A673 (cell line): Measurements from ENCODE around the gene RPS2. TPM values are rescaled to one million over a fixed set of nuclear protein-coding genes. Genes with fewer than 3 reads are reported as not detected.

Experiments
- BruUV-seq: library from RNA; stranded (reverse); fragments of 400-500 nt; replicated peaks from 2 replicates; lab custom pipeline; 2021; lab: Mats Ljungman, UMichigan
- CTCF ChIA-PET: fragments of 300-600 bp; sonication (Branson Sonifier 250); formaldehyde crosslinking; loops from one replicate; lab custom pipeline; 2022; ENCODE audit warnings: antibody characterized with exemption; lab: Charles Lee
- POLR2A ChIA-PET: fragments of 300-600 bp; sonication (Branson Sonifier 250); formaldehyde crosslinking; loops from one replicate; lab custom pipeline; 2022; ENCODE audit warnings: antibody characterized with exemption; ENCODE audit not compliant: low non-redundant PET; lab: Charles Lee
- DNase-seq: peaks from one replicate; pipeline ENCODE4 v3.0.0-alpha.2; 2015; ENCODE audit warnings: low spot score
- H3K27ac ChIP-seq: fragments of 200-600 bp; sonication (generic); 2 replicates; pipeline ENCODE4 v1.5.1; 2016; ENCODE audit warnings: mixed run types, low read depth, mild to moderate bottlenecking, mixed read lengths, antibody characterized with exemption, low read length; ENCODE audit not compliant: poor library complexity, severe bottlenecking
- H3K27me3 ChIP-seq: fragments of 200-600 bp; sonication (generic); replicated peaks from 2 replicates; pipeline ENCODE4 v1.6.1; 2017; ENCODE audit warnings: mixed run types, low read depth, mild to moderate bottlenecking, mixed read lengths, antibody characterized with exemption, low read length; ENCODE audit not compliant: insufficient read depth, poor library complexity
- H3K36me3 ChIP-seq: fragments of 200-600 bp; sonication (generic); 2 replicates; pipeline ENCODE4 v1.6.1; 2016; ENCODE audit warnings: mixed run types, mild to moderate bottlenecking, mixed read lengths, antibody characterized with exemption, low read length; ENCODE audit not compliant: insufficient read depth, poor library complexity, severe bottlenecking
- H3K4me1 ChIP-seq: fragments of 200-600 bp; sonication (generic); 2 replicates; pipeline ENCODE4 v1.6.1; 2017; ENCODE audit warnings: mixed run types, mild to moderate bottlenecking, mixed read lengths, antibody characterized with exemption, low read length; ENCODE audit not compliant: insufficient read depth, poor library complexity, severe bottlenecking
- H3K4me3 ChIP-seq: fragments of 200-600 bp; sonication (generic); 2 replicates; pipeline ENCODE4 v1.5.1; 2016; ENCODE audit warnings: low read depth, mixed run types, mild to moderate bottlenecking, mixed read lengths, low read length; ENCODE audit not compliant: poor library complexity, severe bottlenecking
- H3K9me3 ChIP-seq: fragments of 200-600 bp; sonication (generic); 2 replicates; pipeline ENCODE4 v1.6.1; 2016; ENCODE audit warnings: mixed run types, low read depth, mild to moderate bottlenecking, mixed read lengths, antibody characterized with exemption, low read length; ENCODE audit not compliant: poor library complexity, severe bottlenecking
- CTCF ChIP-seq: fragments of 300-800, 200-600 bp; sonication (generic); conservative IDR thresholded peaks from 2 replicates; pipeline ENCODE4 v1.5.1; 2017; ENCODE audit warnings: low read depth, mild to moderate bottlenecking, antibody characterized with exemption, low read length, moderate library complexity, mixed read lengths
- EZH2 ChIP-seq: fragments of 200-600 bp; sonication (generic); IDR thresholded peaks from 2 replicates; pipeline ENCODE4 v1.6.1; 2017; ENCODE audit warnings: borderline replicate concordance, low read depth, mild to moderate bottlenecking, mixed read lengths, antibody characterized with exemption, low read length; ENCODE audit not compliant: poor library complexity, severe bottlenecking
- intact Hi-C: fragments of 100-400 bp; cut with micrococcal nuclease; formaldehyde crosslinking; loops from one replicate; pipeline ENCODE4 v1.10.0; 2022; ENCODE audit not compliant: unreplicated experiment
- total RNA-seq: library from RNA; stranded (reverse); gene quantifications from 2 replicates; pipeline ENCODE4 v1.2.3, GENCODE V29; 2021

Gene RPS2
- total RNA-seq, 1 experiment from 2014 or later: 3,326 TPM

GRCh38 chr16:2001035-2001434 lies 36.4 kb upstream of the RPS2 start:
- Histone ChIP-seq H3K9me3 (no peaks in the 10 kb centered on the region), H3K4me1 (peaks cover 18% of the 10 kb centered on the region), H3K36me3 (peaks cover 63% of the 10 kb centered on the region), H3K4me3 (no peak overlapping the region), H3K27me3 (no peaks in the 10 kb centered on the region), H3K27ac (no peak overlapping the region)
- intact Hi-C loops: loop anchor here (10.0 kb wide), 1 partner anchor 214 kb away; the partner anchor contains the start of genes BRICD5 and PGP
- TF ChIP-seq EZH2 (no peak), CTCF (no peak)
- no peak for DNase-seq
- ChIA-PET POLR2A (no interaction called here), CTCF (no interaction called here)
- BruUV-seq: no TSS peak

- H3K36me3 ChIP-seq: peaks cover 63% of the 10 kb centered on the region
- H3K4me1 ChIP-seq: peaks cover 8% of the 10 kb centered on the region
- H3K9me3 ChIP-seq: no peaks in the 10 kb centered on the region
- no peak overlapping the region for H3K27ac ChIP-seq
- CTCF ChIA-PET: no interaction called here
- no TSS peak for BruUV-seq
- H3K4me3 ChIP-seq: no peak overlapping the region
- H3K27me3 ChIP-seq: no peaks in the 10 kb centered on the region
- no peak for DNase-seq
- TF ChIP-seq CTCF: no peak
- TF ChIP-seq EZH2: no peak
- intact Hi-C loops: loop anchor here (10.0 kb wide), 1 partner anchor 215 kb away; the partner anchor contains the start of genes BRICD5 and PGP
- POLR2A ChIA-PET: no interaction called here
Measured at GRCh38 chr16:1999866-2000514, 35.4 kb upstream of the RPS2 start.

GRCh38 chr16:1998852-1999801 lies 34.5 kb upstream of the RPS2 start:
- no peaks in the 10 kb centered on the region for H3K27me3 ChIP-seq
- H3K36me3 ChIP-seq: peaks cover 63% of the 10 kb centered on the region
- no peak for TF ChIP-seq EZH2
- TF ChIP-seq CTCF: no peak
- intact Hi-C loops: no loop called here
- no peak overlapping the region for H3K27ac ChIP-seq
- peaks cover 3% of the 10 kb centered on the region for H3K4me1 ChIP-seq
- no peak for DNase-seq
- ChIA-PET POLR2A (no interaction called here), CTCF (interaction anchor here (0.6 kb wide), 1 partner anchor 500 kb away, joined by 3 read pairs; no protein-coding TSS in a partner anchor)
- BruUV-seq: no TSS peak
- no peaks in the 10 kb centered on the region for H3K9me3 ChIP-seq
- no peak overlapping the region for H3K4me3 ChIP-seq
